SKM-1 (cell line): ENCODE data around the gene SMCO2.

Source experiments
- DNase-seq: peaks from one replicate; lab custom pipeline; 2025; ENCODE audit not compliant: unreplicated experiment; lab: John Stamatoyannopoulos, UW

Gene SMCO2

GRCh38 chr12:27550653-27550975, 104.1 kb downstream of the SMCO2 start:
- DNase-seq, result no peak

- no peak for DNase-seq
Observed at GRCh38 chr12:27551172-27551840, 104.8 kb downstream of the SMCO2 start.
